Central memory CD8-positive, alpha-beta T cell (primary cell): Measurements from ENCODE around the gene ADARB2.

Experiments
- ATAC-seq: fragments of 150-1000 bp; cut with Tn5 transposase; replicated peaks from 2 replicates; pipeline ENCODE4 v1.10.0; 2022; ENCODE audit warnings: mild to moderate bottlenecking, moderate FRiP score, moderate number of reproducible peaks; ENCODE audit not compliant: poor library complexity, severe bottlenecking; ENCODE audit errors: extremely low read depth
- DNase-seq, 2 donors: peaks; one replicate each; pipeline ENCODE4 v3.0.0; 2021; ENCODE audit warnings: low spot score in 2 of 2
- H3K27ac Mint-ChIP-seq: one replicate; pipeline ENCODE4 v1.8.0; 2022; ENCODE audit warnings: low read depth, mild to moderate bottlenecking, moderate library complexity, mixed read lengths
- H3K27me3 Mint-ChIP-seq: one replicate; pipeline ENCODE4 v1.8.0; 2022; ENCODE audit warnings: mixed read lengths
- H3K36me3 Mint-ChIP-seq: one replicate; pipeline ENCODE4 v1.8.0; 2022; ENCODE audit warnings: mild to moderate bottlenecking, moderate library complexity, mixed read lengths; ENCODE audit not compliant: insufficient read depth
- H3K4me1 Mint-ChIP-seq: one replicate; pipeline ENCODE4 v1.8.0; 2022; ENCODE audit warnings: mixed read lengths
- H3K4me3 Mint-ChIP-seq: one replicate; pipeline ENCODE4 v1.8.0; 2022; ENCODE audit warnings: mild to moderate bottlenecking, moderate library complexity, mixed read lengths
- H3K9me3 Mint-ChIP-seq: one replicate; pipeline ENCODE4 v1.8.0; 2022; ENCODE audit warnings: mixed read lengths

Gene ADARB2

GRCh38 chr10:1664333-1664964, 72.9 kb downstream of the ADARB2 start:
- peaks cover 25% of the 10 kb centered on the region for H3K27me3 Mint-ChIP-seq
- no peaks in the 10 kb centered on the region for H3K4me1 Mint-ChIP-seq
- no peak for DNase-seq
- H3K9me3 Mint-ChIP-seq, result no peaks in the 10 kb centered on the region
- no peak overlapping the region for H3K4me3 Mint-ChIP-seq
- no peak overlapping the region for H3K27ac Mint-ChIP-seq
- H3K36me3 Mint-ChIP-seq, result no peaks in the 10 kb centered on the region
- no peak for ATAC-seq

GRCh38 chr10:1663226-1663625, 74.1 kb downstream of the ADARB2 start:
- DNase-seq (no peak), ATAC-seq (no peak)
- Mint-ChIP-seq H3K9me3 (no peaks in the 10 kb centered on the region), H3K36me3 (no peaks in the 10 kb centered on the region), H3K27me3 (peaks cover 31% of the 10 kb centered on the region), H3K27ac (no peak overlapping the region), H3K4me1 (no peaks in the 10 kb centered on the region), H3K4me3 (no peak overlapping the region)

- Mint-ChIP-seq H3K9me3 (no peaks in the 10 kb centered on the region), H3K27ac (no peak overlapping the region), H3K4me3 (no peak overlapping the region), H3K4me1 (no peaks in the 10 kb centered on the region), H3K36me3 (no peaks in the 10 kb centered on the region), H3K27me3 (peaks cover 38% of the 10 kb centered on the region)
- ATAC-seq (no peak), DNase-seq (no peak)
These were observed 74.8 kb downstream of the ADARB2 start for GRCh38 chr10:1662438-1663025.

- H3K4me3 Mint-ChIP-seq, result no peak overlapping the region
- H3K36me3 Mint-ChIP-seq, result no peaks in the 10 kb centered on the region
- H3K9me3 Mint-ChIP-seq, result no peaks in the 10 kb centered on the region
- DNase-seq, result no peak
- no peaks in the 10 kb centered on the region for H3K4me1 Mint-ChIP-seq
- ATAC-seq, result no peak
- H3K27ac Mint-ChIP-seq, result no peak overlapping the region
- peaks cover 41% of the 10 kb centered on the region for H3K27me3 Mint-ChIP-seq
These were observed 75.4 kb downstream of the ADARB2 start for GRCh38 chr10:1661859-1662437.

GRCh38 chr10:1661416-1661815, 75.9 kb downstream of the ADARB2 start:
- Mint-ChIP-seq H3K36me3 (no peaks in the 10 kb centered on the region), H3K9me3 (no peaks in the 10 kb centered on the region), H3K27me3 (peaks cover 41% of the 10 kb centered on the region), H3K4me3 (no peak overlapping the region), H3K27ac (no peak overlapping the region), H3K4me1 (no peaks in the 10 kb centered on the region)
- ATAC-seq, result no peak
- no peak for DNase-seq

GRCh38 chr10:1660815-1661214, 76.5 kb downstream of the ADARB2 start:
- DNase-seq (no peak), ATAC-seq (no peak)
- Mint-ChIP-seq H3K4me3 (no peak overlapping the region), H3K4me1 (no peaks in the 10 kb centered on the region), H3K27me3 (peaks cover 41% of the 10 kb centered on the region), H3K27ac (no peak overlapping the region), H3K9me3 (no peaks in the 10 kb centered on the region), H3K36me3 (no peaks in the 10 kb centered on the region)

- Mint-ChIP-seq H3K27me3 (peaks cover 41% of the 10 kb centered on the region), H3K4me3 (no peak overlapping the region), H3K36me3 (no peaks in the 10 kb centered on the region), H3K4me1 (no peaks in the 10 kb centered on the region), H3K9me3 (no peaks in the 10 kb centered on the region), H3K27ac (no peak overlapping the region)
- no peak for DNase-seq
- no peak for ATAC-seq
These were observed 76.9 kb downstream of the ADARB2 start for GRCh38 chr10:1660386-1660785.

- Mint-ChIP-seq H3K27me3 (peaks cover 40% of the 10 kb centered on the region), H3K9me3 (no peaks in the 10 kb centered on the region), H3K4me1 (no peaks in the 10 kb centered on the region), H3K36me3 (no peaks in the 10 kb centered on the region), H3K27ac (no peak overlapping the region), H3K4me3 (no peak overlapping the region)
- no peak for ATAC-seq
- DNase-seq, result no peak
These were observed 78.0 kb downstream of the ADARB2 start for GRCh38 chr10:1659221-1659791.

- Mint-ChIP-seq H3K36me3 (no peaks in the 10 kb centered on the region), H3K4me1 (no peaks in the 10 kb centered on the region), H3K9me3 (no peaks in the 10 kb centered on the region), H3K27me3 (peaks cover 33% of the 10 kb centered on the region), H3K4me3 (no peak overlapping the region), H3K27ac (no peak overlapping the region)
- no peak for ATAC-seq
- no peak for DNase-seq
These were observed 78.7 kb downstream of the ADARB2 start for GRCh38 chr10:1658658-1659057.

- no peak for DNase-seq
- H3K27me3 Mint-ChIP-seq, result peaks cover 28% of the 10 kb centered on the region
- ATAC-seq, result no peak
- H3K4me1 Mint-ChIP-seq, result no peaks in the 10 kb centered on the region
- H3K27ac Mint-ChIP-seq, result no peak overlapping the region
- H3K36me3 Mint-ChIP-seq, result no peaks in the 10 kb centered on the region
- H3K4me3 Mint-ChIP-seq, result no peak overlapping the region
- H3K9me3 Mint-ChIP-seq, result no peaks in the 10 kb centered on the region
These were observed 79.8 kb downstream of the ADARB2 start for GRCh38 chr10:1657479-1657878.

GRCh38 chr10:1655367-1655766, 82.0 kb downstream of the ADARB2 start:
- H3K9me3 Mint-ChIP-seq, result no peaks in the 10 kb centered on the region
- H3K27me3 Mint-ChIP-seq, result peaks cover 16% of the 10 kb centered on the region
- H3K27ac Mint-ChIP-seq, result no peak overlapping the region
- DNase-seq, result no peak
- no peak overlapping the region for H3K4me3 Mint-ChIP-seq
- no peaks in the 10 kb centered on the region for H3K36me3 Mint-ChIP-seq
- ATAC-seq, result no peak
- H3K4me1 Mint-ChIP-seq, result no peaks in the 10 kb centered on the region

- Mint-ChIP-seq H3K36me3 (no peaks in the 10 kb centered on the region), H3K4me3 (no peak overlapping the region), H3K27ac (no peak overlapping the region), H3K4me1 (no peaks in the 10 kb centered on the region), H3K9me3 (no peaks in the 10 kb centered on the region), H3K27me3 (peaks cover 16% of the 10 kb centered on the region)
- DNase-seq, result no peak
- no peak for ATAC-seq
These were observed 82.4 kb downstream of the ADARB2 start for GRCh38 chr10:1654811-1655356.

GRCh38 chr10:1654247-1654646, 83.1 kb downstream of the ADARB2 start:
- H3K9me3 Mint-ChIP-seq, result no peaks in the 10 kb centered on the region
- H3K27me3 Mint-ChIP-seq, result peaks cover 16% of the 10 kb centered on the region
- DNase-seq, result no peak
- ATAC-seq, result no peak
- H3K4me3 Mint-ChIP-seq, result no peak overlapping the region
- no peaks in the 10 kb centered on the region for H3K36me3 Mint-ChIP-seq
- no peaks in the 10 kb centered on the region for H3K4me1 Mint-ChIP-seq
- H3K27ac Mint-ChIP-seq, result no peak overlapping the region
